ENCODE measurements around the gene YBX1.

YBX1 gene

DNA sequence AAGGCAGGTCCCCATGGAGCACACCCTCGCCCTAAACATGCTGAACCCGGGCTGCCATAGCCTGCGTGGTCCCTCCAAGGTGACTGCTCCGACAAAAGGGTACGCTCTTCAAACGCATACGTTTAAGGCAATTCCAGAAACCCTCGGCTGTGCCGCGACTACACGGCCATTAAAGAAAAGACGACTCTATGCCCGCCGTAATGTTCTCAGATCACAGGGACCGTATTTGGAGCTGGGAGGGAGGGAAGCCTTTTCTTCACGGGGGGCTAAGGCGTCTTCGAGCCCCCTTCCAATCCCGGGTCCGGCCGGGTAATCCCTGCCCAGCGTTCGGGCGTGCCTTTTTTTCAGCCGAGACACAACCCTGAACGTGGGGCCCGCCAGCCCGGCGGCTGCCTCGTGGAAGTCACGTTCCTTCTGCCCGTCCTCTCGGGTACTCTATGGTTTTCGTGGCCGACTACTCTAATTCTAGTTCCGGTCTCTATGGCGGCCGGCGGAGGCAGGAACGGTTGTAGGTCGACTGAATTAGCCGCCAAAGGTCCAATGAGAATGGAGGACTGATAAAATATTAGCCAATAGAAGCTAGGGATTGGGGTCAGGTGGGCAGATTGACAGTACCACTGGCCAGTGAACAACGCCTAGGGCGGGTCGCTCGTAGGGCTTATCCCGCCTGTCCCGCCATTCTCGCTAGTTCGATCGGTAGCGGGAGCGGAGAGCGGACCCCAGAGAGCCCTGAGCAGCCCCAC, at the start of gene YBX1 (continued):
- TF ChIP-seq, protein P1, sequence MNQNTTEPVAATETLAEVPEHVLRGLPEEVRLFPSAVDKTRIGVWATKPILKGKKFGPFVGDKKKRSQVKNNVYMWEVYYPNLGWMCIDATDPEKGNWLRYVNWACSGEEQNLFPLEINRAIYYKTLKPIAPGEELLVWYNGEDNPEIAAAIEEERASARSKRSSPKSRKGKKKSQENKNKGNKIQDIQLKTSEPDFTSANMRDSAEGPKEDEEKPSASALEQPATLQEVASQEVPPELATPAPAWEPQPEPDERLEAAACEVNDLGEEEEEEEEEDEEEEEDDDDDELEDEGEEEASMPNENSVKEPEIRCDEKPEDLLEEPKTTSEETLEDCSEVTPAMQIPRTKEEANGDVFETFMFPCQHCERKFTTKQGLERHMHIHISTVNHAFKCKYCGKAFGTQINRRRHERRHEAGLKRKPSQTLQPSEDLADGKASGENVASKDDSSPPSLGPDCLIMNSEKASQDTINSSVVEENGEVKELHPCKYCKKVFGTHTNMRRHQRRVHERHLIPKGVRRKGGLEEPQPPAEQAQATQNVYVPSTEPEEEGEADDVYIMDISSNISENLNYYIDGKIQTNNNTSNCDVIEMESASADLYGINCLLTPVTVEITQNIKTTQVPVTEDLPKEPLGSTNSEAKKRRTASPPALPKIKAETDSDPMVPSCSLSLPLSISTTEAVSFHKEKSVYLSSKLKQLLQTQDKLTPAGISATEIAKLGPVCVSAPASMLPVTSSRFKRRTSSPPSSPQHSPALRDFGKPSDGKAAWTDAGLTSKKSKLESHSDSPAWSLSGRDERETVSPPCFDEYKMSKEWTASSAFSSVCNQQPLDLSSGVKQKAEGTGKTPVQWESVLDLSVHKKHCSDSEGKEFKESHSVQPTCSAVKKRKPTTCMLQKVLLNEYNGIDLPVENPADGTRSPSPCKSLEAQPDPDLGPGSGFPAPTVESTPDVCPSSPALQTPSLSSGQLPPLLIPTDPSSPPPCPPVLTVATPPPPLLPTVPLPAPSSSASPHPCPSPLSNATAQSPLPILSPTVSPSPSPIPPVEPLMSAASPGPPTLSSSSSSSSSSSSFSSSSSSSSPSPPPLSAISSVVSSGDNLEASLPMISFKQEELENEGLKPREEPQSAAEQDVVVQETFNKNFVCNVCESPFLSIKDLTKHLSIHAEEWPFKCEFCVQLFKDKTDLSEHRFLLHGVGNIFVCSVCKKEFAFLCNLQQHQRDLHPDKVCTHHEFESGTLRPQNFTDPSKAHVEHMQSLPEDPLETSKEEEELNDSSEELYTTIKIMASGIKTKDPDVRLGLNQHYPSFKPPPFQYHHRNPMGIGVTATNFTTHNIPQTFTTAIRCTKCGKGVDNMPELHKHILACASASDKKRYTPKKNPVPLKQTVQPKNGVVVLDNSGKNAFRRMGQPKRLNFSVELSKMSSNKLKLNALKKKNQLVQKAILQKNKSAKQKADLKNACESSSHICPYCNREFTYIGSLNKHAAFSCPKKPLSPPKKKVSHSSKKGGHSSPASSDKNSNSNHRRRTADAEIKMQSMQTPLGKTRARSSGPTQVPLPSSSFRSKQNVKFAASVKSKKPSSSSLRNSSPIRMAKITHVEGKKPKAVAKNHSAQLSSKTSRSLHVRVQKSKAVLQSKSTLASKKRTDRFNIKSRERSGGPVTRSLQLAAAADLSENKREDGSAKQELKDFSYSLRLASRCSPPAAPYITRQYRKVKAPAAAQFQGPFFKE (tag by site-specific recombination; IDR thresholded peaks at IDR 0.05; ENCODE audit: borderline replicate concordance), result no peak
- TF ChIP-seq HOXC10 (CRISPR knock-in tag; IDR thresholded peaks at IDR 0.05) (no peak), ZNF335 (tag by site-specific recombination; conservative IDR thresholded peaks at IDR 0.05) (peak; percentile 79), ZBTB1 (tag by site-specific recombination; IDR thresholded peaks at IDR 0.05) (no peak), GFI1B (tag by site-specific recombination; IDR thresholded peaks at IDR 0.05) (no peak), ZNF112 (tag by site-specific recombination; IDR thresholded peaks at IDR 0.05) (no peak), SCRT2 (tag by site-specific recombination; IDR thresholded peaks at IDR 0.05) (no peak; the same call in 1 of the 2 replicates), ZNF785 (tag by site-specific recombination; IDR thresholded peaks at IDR 0.05) (no peak), ZNF266 (tag by site-specific recombination; IDR thresholded peaks at IDR 0.05; ENCODE audit: low read depth) (no peak), ZNF138 (tag by site-specific recombination; IDR thresholded peaks at IDR 0.05; ENCODE audit: borderline replicate concordance) (no peak), ZBTB8A (tag by site-specific recombination; IDR thresholded peaks at IDR 0.05) (peak; percentile 82), ZNF521 (tag by site-specific recombination; IDR thresholded peaks at IDR 0.05) (no peak), ZFP41 (tag by site-specific recombination; IDR thresholded peaks at IDR 0.05; ENCODE audit: borderline replicate concordance) (no peak), TRIM28 (IDR thresholded peaks at IDR 0.05; ENCODE audit: borderline replicate concordance, low read length) (peak; percentile 53; the same call in 1 of the 2 replicates), SP7 (tag by site-specific recombination; IDR thresholded peaks at IDR 0.05) (peak; percentile 79)
- TF ChIP-seq, protein P2, sequence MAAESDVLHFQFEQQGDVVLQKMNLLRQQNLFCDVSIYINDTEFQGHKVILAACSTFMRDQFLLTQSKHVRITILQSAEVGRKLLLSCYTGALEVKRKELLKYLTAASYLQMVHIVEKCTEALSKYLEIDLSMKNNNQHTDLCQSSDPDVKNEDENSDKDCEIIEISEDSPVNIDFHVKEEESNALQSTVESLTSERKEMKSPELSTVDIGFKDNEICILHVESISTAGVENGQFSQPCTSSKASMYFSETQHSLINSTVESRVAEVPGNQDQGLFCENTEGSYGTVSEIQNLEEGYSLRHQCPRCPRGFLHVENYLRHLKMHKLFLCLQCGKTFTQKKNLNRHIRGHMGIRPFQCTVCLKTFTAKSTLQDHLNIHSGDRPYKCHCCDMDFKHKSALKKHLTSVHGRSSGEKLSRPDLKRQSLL (tag by site-specific recombination; IDR thresholded peaks at IDR 0.05), result no peak
- TF ChIP-seq, protein P3, sequence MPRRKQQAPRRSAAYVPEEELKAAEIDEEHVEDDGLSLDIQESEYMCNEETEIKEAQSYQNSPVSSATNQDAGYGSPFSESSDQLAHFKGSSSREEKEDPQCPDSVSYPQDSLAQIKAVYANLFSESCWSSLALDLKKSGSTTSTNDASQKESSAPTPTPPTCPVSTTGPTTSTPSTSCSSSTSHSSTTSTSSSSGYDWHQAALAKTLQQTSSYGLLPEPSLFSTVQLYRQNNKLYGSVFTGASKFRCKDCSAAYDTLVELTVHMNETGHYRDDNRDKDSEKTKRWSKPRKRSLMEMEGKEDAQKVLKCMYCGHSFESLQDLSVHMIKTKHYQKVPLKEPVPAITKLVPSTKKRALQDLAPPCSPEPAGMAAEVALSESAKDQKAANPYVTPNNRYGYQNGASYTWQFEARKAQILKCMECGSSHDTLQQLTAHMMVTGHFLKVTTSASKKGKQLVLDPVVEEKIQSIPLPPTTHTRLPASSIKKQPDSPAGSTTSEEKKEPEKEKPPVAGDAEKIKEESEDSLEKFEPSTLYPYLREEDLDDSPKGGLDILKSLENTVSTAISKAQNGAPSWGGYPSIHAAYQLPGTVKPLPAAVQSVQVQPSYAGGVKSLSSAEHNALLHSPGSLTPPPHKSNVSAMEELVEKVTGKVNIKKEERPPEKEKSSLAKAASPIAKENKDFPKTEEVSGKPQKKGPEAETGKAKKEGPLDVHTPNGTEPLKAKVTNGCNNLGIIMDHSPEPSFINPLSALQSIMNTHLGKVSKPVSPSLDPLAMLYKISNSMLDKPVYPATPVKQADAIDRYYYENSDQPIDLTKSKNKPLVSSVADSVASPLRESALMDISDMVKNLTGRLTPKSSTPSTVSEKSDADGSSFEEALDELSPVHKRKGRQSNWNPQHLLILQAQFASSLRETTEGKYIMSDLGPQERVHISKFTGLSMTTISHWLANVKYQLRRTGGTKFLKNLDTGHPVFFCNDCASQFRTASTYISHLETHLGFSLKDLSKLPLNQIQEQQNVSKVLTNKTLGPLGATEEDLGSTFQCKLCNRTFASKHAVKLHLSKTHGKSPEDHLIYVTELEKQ (tag by site-specific recombination; IDR thresholded peaks at IDR 0.05; ENCODE audit: borderline replicate concordance), result no peak
- TF ChIP-seq, protein P4, sequence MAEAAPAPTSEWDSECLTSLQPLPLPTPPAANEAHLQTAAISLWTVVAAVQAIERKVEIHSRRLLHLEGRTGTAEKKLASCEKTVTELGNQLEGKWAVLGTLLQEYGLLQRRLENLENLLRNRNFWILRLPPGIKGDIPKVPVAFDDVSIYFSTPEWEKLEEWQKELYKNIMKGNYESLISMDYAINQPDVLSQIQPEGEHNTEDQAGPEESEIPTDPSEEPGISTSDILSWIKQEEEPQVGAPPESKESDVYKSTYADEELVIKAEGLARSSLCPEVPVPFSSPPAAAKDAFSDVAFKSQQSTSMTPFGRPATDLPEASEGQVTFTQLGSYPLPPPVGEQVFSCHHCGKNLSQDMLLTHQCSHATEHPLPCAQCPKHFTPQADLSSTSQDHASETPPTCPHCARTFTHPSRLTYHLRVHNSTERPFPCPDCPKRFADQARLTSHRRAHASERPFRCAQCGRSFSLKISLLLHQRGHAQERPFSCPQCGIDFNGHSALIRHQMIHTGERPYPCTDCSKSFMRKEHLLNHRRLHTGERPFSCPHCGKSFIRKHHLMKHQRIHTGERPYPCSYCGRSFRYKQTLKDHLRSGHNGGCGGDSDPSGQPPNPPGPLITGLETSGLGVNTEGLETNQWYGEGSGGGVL (tag by site-specific recombination; IDR thresholded peaks at IDR 0.05), result no peak
- TF ChIP-seq, protein P5, sequence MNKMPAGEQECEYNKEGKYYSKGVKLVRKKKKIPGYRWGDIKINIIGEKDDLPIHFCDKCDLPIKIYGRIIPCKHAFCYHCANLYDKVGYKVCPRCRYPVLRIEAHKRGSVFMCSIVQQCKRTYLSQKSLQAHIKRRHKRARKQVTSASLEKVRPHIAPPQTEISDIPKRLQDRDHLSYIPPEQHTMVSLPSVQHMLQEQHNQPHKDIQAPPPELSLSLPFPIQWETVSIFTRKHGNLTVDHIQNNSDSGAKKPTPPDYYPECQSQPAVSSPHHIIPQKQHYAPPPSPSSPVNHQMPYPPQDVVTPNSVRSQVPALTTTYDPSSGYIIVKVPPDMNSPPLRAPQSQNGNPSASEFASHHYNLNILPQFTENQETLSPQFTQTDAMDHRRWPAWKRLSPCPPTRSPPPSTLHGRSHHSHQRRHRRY (tag by site-specific recombination; IDR thresholded peaks at IDR 0.05), result no peak
- TF ChIP-seq, protein P6, sequence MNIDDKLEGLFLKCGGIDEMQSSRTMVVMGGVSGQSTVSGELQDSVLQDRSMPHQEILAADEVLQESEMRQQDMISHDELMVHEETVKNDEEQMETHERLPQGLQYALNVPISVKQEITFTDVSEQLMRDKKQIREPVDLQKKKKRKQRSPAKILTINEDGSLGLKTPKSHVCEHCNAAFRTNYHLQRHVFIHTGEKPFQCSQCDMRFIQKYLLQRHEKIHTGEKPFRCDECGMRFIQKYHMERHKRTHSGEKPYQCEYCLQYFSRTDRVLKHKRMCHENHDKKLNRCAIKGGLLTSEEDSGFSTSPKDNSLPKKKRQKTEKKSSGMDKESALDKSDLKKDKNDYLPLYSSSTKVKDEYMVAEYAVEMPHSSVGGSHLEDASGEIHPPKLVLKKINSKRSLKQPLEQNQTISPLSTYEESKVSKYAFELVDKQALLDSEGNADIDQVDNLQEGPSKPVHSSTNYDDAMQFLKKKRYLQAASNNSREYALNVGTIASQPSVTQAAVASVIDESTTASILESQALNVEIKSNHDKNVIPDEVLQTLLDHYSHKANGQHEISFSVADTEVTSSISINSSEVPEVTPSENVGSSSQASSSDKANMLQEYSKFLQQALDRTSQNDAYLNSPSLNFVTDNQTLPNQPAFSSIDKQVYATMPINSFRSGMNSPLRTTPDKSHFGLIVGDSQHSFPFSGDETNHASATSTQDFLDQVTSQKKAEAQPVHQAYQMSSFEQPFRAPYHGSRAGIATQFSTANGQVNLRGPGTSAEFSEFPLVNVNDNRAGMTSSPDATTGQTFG (tag by site-specific recombination; IDR thresholded peaks at IDR 0.05; ENCODE audit: borderline replicate concordance), result no peak
- TF ChIP-seq, protein P7, sequence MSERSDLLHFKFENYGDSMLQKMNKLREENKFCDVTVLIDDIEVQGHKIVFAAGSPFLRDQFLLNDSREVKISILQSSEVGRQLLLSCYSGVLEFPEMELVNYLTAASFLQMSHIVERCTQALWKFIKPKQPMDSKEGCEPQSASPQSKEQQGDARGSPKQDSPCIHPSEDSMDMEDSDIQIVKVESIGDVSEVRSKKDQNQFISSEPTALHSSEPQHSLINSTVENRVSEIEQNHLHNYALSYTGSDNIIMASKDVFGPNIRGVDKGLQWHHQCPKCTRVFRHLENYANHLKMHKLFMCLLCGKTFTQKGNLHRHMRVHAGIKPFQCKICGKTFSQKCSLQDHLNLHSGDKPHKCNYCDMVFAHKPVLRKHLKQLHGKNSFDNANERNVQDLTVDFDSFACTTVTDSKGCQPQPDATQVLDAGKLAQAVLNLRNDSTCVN (tag by site-specific recombination; optimal IDR thresholded peaks at IDR 0.05), result peak; percentile 68

All from HEK293 (cell line).